ENCODE measurements around the gene EFCAB6. TPM values are rescaled to one million over a fixed set of nuclear protein-coding genes. Genes with fewer than 3 reads are reported as not detected.

EFCAB6 gene
- total and polyA plus RNA-seq, 2 donors (not counting 3 experiments of a cell fraction or from before 2014, with no cell fraction given): 0.07 to 0.31 TPM

GRCh38 chr22:43574738-43575137, 237.4 kb downstream of the EFCAB6 start:
- no peak overlapping the region for H3K9ac ChIP-seq (replicated peaks; ENCODE audit: extremely low read depth, insufficient read depth, low read length)
- no peak overlapping the region for H3K27ac ChIP-seq (ENCODE audit: insufficient read depth, low read depth, low read length)
- no peak overlapping the region for H3K4me2 ChIP-seq (ENCODE audit: insufficient read depth, low read length)
- BruUV-seq (replicated peaks): no TSS peak
- TF ChIP-seq POLR2AphosphoS5 (IDR thresholded peaks at IDR 0.05; ENCODE audit: insufficient read depth, low read depth, low read length): no peak
- TF ChIP-seq CTCF (IDR thresholded peaks at IDR 0.05; ENCODE audit: extremely low read depth in 1 of 2, insufficient read depth in 1 of 2, low read depth in 1 of 2, low read length in 2 of 2): no peak
- no peak for TF ChIP-seq MYC (IDR thresholded peaks at IDR 0.05; ENCODE audit: low read depth, low read length)
- no peak for TF ChIP-seq POLR2A (IDR thresholded peaks at IDR 0.05; ENCODE audit: low read depth, low read length)
- no peak for TF ChIP-seq GATA2 (IDR thresholded peaks at IDR 0.05; ENCODE audit: insufficient read depth, insufficient read length, low read depth, low read length)
- no peak for TF ChIP-seq EZH2 (IDR thresholded peaks at IDR 0.05; ENCODE audit: borderline replicate concordance, low read depth, low read length, severe bottlenecking)
- no peak for TF ChIP-seq JUN (IDR thresholded peaks at IDR 0.05; ENCODE audit: borderline replicate concordance, insufficient read depth, insufficient read length, low read depth)
- no peak for TF ChIP-seq FOS (IDR thresholded peaks at IDR 0.05; ENCODE audit: borderline replicate concordance, insufficient read depth, low read length)
- TF ChIP-seq MAX (IDR thresholded peaks at IDR 0.05; ENCODE audit: insufficient read depth, insufficient read length): no peak
- H3K79me2 ChIP-seq (ENCODE audit: control insufficient read depth, insufficient read depth, low read length): no peaks in the 10 kb centered on the region
- no peak for DNase-seq (ENCODE audit: low read depth, low spot score)
- no peaks in the 10 kb centered on the region for H3K4me1 ChIP-seq (ENCODE audit: control insufficient read depth, extremely low read depth, insufficient read depth, low read length)
- intact Hi-C loops (cut with micrococcal nuclease): no loop called here
- no peaks in the 10 kb centered on the region for H3K27me3 ChIP-seq (ENCODE audit: control insufficient read depth in 2 of 2, insufficient read depth in 2 of 2, low read length in 2 of 2)
- H3K9me1 ChIP-seq (replicated peaks; ENCODE audit: control insufficient read depth, extremely low read depth, insufficient read depth, low read length): no peaks in the 10 kb centered on the region
- dilution Hi-C loops (cut with MboI; ENCODE audit: extremely low pct_ligation_motif_present, low sequenced_read_pairs): no loop called here
- ChIA-PET POLR2A (no interaction called here), CTCF (no interaction called here)
- H4K20me1 ChIP-seq (replicated peaks; ENCODE audit: control insufficient read depth, extremely low read depth, insufficient read depth, low read length): no peaks in the 10 kb centered on the region
- H3K4me3 ChIP-seq (replicated peaks in 1 of 3; ENCODE audit: insufficient read depth in 1 of 3, low read depth in 1 of 3, low read length in 3 of 3): no peak overlapping the region
- no peak overlapping the region for H2AFZ ChIP-seq (ENCODE audit: low read depth, low read length)
- FAIRE-seq: no peak
- H3K36me3 ChIP-seq (ENCODE audit: control insufficient read depth in 2 of 2, extremely low read depth in 1 of 2, insufficient read depth in 2 of 2, low read length in 2 of 2): no peaks in the 10 kb centered on the region
- no peaks in the 10 kb centered on the region for H3K9me3 ChIP-seq (replicated peaks; ENCODE audit: control insufficient read depth, insufficient read depth, low read length)

Measured in endothelial cell of umbilical vein (primary cell).